TTC549 (cell line): ENCODE data around the gene NIPSNAP3A.
"Not testable (repeated sequence)": the region's sequence is repeated elsewhere in the genome, so short reads cannot be mapped to it uniquely, and the experiment has no call there.

Source experiments
- FAIRE-seq: peaks from 2 replicates; lab custom pipeline; 2012; peaks lifted over from hg19 to GRCh38; lab: Jason Lieb, UNC

NIPSNAP3A gene

GRCh38 chr9:104747565-104748358, at the start of gene NIPSNAP3A:
TSS of gene NIPSNAP3A (plus strand) at chr9:104747683. CDS start at chr9:104747793, 110 bp downstream.
- no peak for FAIRE-seq

GRCh38 chr9:104700306-104700705, 47.2 kb upstream of the NIPSNAP3A start:
- no peak for FAIRE-seq

GRCh38 chr9:104708737-104709136, 38.7 kb upstream of the NIPSNAP3A start:
- not testable (repeated sequence) for FAIRE-seq

- no peak for FAIRE-seq
These were observed 35.9 kb upstream of the NIPSNAP3A start for GRCh38 chr9:104711604-104712003.

- no peak for FAIRE-seq
These were observed 22.5 kb upstream of the NIPSNAP3A start for GRCh38 chr9:104725014-104725413.

- FAIRE-seq = no peak
These were observed 9.0 kb upstream of the NIPSNAP3A start for GRCh38 chr9:104738452-104738851.

GRCh38 chr9:104740621-104741020, 6.9 kb upstream of the NIPSNAP3A start:
- no peak for FAIRE-seq

GRCh38 chr9:104743376-104743985, 4.0 kb upstream of the NIPSNAP3A start:
- FAIRE-seq = peak; percentile 89

- FAIRE-seq = no peak
These were observed 1.6 kb upstream of the NIPSNAP3A start for GRCh38 chr9:104745852-104746251.

GRCh38 chr9:104746285-104746684, 1.2 kb upstream of the NIPSNAP3A start:
- no peak for FAIRE-seq

- FAIRE-seq = no peak
These were observed 685 bp upstream of the NIPSNAP3A start for GRCh38 chr9:104746798-104747197.

- no peak for FAIRE-seq
These were observed 278 bp upstream of the NIPSNAP3A start for GRCh38 chr9:104747245-104747564.

GRCh38 chr9:104748359-104749031, 1.0 kb downstream of the NIPSNAP3A start:
- FAIRE-seq = no peak

- FAIRE-seq = no peak
These were observed 2.8 kb downstream of the NIPSNAP3A start for GRCh38 chr9:104750185-104750767.

GRCh38 chr9:104758974-104759373, 11.5 kb downstream of the NIPSNAP3A start:
- no peak for FAIRE-seq

GRCh38 chr9:104765138-104765537, 17.7 kb downstream of the NIPSNAP3A start:
- FAIRE-seq = no peak

GRCh38 chr9:104766025-104766424, 18.5 kb downstream of the NIPSNAP3A start:
- FAIRE-seq = no peak

GRCh38 chr9:104767507-104767906, 20.0 kb downstream of the NIPSNAP3A start:
- no peak for FAIRE-seq

- not testable (repeated sequence) for FAIRE-seq
These were observed 21.5 kb downstream of the NIPSNAP3A start for GRCh38 chr9:104769029-104769428.

GRCh38 chr9:104769655-104770054, 22.2 kb downstream of the NIPSNAP3A start:
- no peak for FAIRE-seq

- no peak for FAIRE-seq
These were observed 25.4 kb downstream of the NIPSNAP3A start for GRCh38 chr9:104772714-104773510.

- no peak for FAIRE-seq
These were observed 26.6 kb downstream of the NIPSNAP3A start for GRCh38 chr9:104774132-104774531.
